Measurements from ENCODE around the gene MLYCD. TPM values are rescaled to one million over a fixed set of nuclear protein-coding genes. Genes with fewer than 3 reads are reported as not detected.

Gene MLYCD
- total RNA-seq, 1 donor from 2014 or later = 5.3 TPM

DNA sequence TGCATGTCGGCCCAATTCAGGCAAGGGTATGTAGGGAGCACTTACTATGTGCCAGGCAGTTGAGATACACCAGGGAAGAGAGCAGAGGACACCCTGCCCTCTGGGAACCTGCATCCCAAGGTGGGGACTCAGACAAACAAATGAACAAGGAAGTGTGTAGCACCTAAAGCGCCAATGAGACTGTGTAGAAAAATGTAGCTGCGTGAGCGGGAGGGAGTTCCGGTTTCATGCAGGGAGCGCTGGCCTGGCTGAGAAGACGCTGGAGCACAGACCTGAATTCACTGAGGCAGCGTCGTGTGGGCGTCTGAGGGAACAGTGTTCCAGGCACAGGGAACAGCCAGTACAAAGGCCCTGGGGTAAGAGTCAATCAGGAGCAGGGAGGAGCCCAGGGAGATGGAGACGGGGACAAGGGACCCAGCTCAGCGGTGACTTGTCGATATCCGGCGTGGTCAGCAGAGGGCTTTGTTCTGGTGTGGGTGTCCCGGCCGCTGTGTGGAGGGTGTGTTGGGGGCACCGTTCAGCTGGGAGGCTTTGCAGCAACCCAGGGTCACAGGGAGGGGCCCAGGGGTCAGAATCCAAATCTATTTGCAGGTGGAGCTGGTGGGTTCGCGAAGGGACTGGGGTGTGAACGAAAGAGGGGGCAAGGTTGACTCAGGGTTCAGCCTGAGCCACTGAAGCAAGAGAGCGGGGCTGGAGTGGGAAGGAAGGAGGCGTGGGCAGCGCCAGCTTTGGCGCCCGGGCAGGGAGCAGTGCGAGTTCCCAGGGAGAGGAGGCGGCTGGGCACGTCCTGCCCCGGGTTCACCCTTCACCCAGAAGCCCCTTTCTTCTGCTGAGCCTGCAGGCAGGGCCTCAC lies 36.3 kb downstream of the MLYCD start:
- no peaks in the 10 kb centered on the region for H3K4me1 Mint-ChIP-seq (ENCODE audit: unreplicated experiment)
- TF ChIP-seq, protein P1, sequence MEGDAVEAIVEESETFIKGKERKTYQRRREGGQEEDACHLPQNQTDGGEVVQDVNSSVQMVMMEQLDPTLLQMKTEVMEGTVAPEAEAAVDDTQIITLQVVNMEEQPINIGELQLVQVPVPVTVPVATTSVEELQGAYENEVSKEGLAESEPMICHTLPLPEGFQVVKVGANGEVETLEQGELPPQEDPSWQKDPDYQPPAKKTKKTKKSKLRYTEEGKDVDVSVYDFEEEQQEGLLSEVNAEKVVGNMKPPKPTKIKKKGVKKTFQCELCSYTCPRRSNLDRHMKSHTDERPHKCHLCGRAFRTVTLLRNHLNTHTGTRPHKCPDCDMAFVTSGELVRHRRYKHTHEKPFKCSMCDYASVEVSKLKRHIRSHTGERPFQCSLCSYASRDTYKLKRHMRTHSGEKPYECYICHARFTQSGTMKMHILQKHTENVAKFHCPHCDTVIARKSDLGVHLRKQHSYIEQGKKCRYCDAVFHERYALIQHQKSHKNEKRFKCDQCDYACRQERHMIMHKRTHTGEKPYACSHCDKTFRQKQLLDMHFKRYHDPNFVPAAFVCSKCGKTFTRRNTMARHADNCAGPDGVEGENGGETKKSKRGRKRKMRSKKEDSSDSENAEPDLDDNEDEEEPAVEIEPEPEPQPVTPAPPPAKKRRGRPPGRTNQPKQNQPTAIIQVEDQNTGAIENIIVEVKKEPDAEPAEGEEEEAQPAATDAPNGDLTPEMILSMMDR (IDR thresholded peaks at IDR 0.05) = no peak
- peaks cover 6% of the 10 kb centered on the region for H3K27me3 Mint-ChIP-seq (ENCODE audit: unreplicated experiment)
- no peak overlapping the region for H3K4me3 Mint-ChIP-seq (ENCODE audit: unreplicated experiment)
- H3K36me3 Mint-ChIP-seq (ENCODE audit: unreplicated experiment) = no peaks in the 10 kb centered on the region
- no peaks in the 10 kb centered on the region for H3K9me3 Mint-ChIP-seq (ENCODE audit: unreplicated experiment)
- H3K27ac Mint-ChIP-seq (ENCODE audit: unreplicated experiment) = no peak overlapping the region
- no peak for DNase-seq (ENCODE audit: extremely low spot score, unreplicated experiment)

DNA sequence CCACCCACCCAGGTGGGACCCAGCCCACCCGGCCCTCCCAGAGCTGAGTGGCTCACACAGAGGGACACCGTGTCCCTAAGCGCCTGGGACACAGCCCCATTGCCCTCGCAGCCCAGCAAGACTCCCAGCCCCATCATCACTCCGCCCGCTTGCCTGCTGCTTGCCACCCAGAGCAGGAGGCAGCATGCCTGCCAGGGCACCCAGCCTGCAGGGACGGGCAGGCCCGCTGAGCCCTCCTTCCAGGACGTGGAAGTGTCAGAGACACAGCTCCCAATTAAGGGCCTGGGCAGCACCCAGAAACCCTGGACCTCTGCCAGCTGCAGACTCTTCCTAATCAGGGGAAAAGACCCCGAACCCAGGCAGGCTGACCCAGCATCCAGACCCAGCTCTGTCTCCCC lies 36.9 kb downstream of the MLYCD start:
- Mint-ChIP-seq H3K4me3 (ENCODE audit: unreplicated experiment) (no peak overlapping the region), H3K4me1 (ENCODE audit: unreplicated experiment) (no peaks in the 10 kb centered on the region), H3K9me3 (ENCODE audit: unreplicated experiment) (no peaks in the 10 kb centered on the region), H3K27ac (ENCODE audit: unreplicated experiment) (no peak overlapping the region), H3K36me3 (ENCODE audit: unreplicated experiment) (no peaks in the 10 kb centered on the region), H3K27me3 (ENCODE audit: unreplicated experiment) (peaks cover 7% of the 10 kb centered on the region)
- TF ChIP-seq, protein P1 (IDR thresholded peaks at IDR 0.05) = no peak
- DNase-seq (ENCODE audit: extremely low spot score, unreplicated experiment) = no peak

DNA sequence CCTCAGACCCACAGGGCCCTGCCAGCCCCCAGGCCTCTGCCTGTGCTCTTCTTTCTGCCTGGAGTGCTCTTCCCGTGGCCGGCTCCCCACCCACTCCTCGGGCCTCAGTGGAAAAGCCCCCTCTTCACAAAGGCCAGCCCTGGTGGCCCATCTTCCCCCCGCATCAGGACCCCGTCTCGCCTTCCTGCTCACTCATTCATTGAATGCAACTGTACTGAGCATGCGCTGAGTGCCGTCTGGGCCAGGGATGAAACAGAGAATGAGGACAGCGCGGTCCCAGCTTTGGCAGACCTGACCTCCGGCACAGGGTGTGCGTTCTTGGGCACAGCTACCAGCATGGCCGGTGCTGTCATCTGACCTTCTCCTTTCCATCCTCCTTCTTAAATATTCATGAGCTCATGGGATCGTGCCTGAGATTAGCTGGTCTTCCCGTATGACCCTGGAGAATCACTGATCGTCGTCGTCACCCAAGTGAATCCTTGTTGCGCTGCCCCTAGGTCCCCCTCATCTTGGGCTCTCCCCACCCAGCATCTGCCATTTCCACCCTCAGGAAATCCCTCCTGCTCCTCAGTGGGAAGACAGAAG lies 37.8 kb downstream of the MLYCD start:
- no peak for DNase-seq (ENCODE audit: extremely low spot score, unreplicated experiment)
- H3K9me3 Mint-ChIP-seq (ENCODE audit: unreplicated experiment) = no peaks in the 10 kb centered on the region
- TF ChIP-seq, protein P1 (IDR thresholded peaks at IDR 0.05) = no peak
- H3K27ac Mint-ChIP-seq (ENCODE audit: unreplicated experiment) = no peak overlapping the region
- no peaks in the 10 kb centered on the region for H3K36me3 Mint-ChIP-seq (ENCODE audit: unreplicated experiment)
- H3K4me3 Mint-ChIP-seq (ENCODE audit: unreplicated experiment) = no peak overlapping the region
- H3K4me1 Mint-ChIP-seq (ENCODE audit: unreplicated experiment) = no peaks in the 10 kb centered on the region
- peaks cover 9% of the 10 kb centered on the region for H3K27me3 Mint-ChIP-seq (ENCODE audit: unreplicated experiment)

- Mint-ChIP-seq H3K27me3 (ENCODE audit: unreplicated experiment) (peaks cover 9% of the 10 kb centered on the region), H3K4me1 (ENCODE audit: unreplicated experiment) (no peaks in the 10 kb centered on the region), H3K36me3 (ENCODE audit: unreplicated experiment) (no peaks in the 10 kb centered on the region), H3K4me3 (ENCODE audit: unreplicated experiment) (no peak overlapping the region), H3K9me3 (ENCODE audit: unreplicated experiment) (no peaks in the 10 kb centered on the region), H3K27ac (ENCODE audit: unreplicated experiment) (no peak overlapping the region)
- DNase-seq (ENCODE audit: extremely low spot score, unreplicated experiment) = no peak
- TF ChIP-seq, protein P1 (IDR thresholded peaks at IDR 0.05) = no peak
Observed at GRCh38 chr16:83937267-83937666, 38.4 kb downstream of the MLYCD start.

Measured in osteocyte (in vitro differentiated cells).